HCT116 (cell line): ENCODE results near the gene SLC52A3.
"Not testable (repeated sequence)": the region's sequence is repeated elsewhere in the genome, so short reads cannot be mapped to it uniquely, and the experiment has no call there.

ENCODE experiments used
- EZH2 ChIP-seq: fragments of 200-600 bp; sonication (generic); IDR thresholded peaks from 2 replicates; pipeline ENCODE4 v1.6.1; 2017; ENCODE audit warnings: antibody characterized with exemption, mixed run types
- EZH2phosphoT487 ChIP-seq: fragments of 200-600 bp; IDR thresholded peaks from 2 replicates; pipeline ENCODE4 v1.6.1; 2018; ENCODE audit warnings: antibody characterized with exemption, borderline replicate concordance
- RAD21 ChIP-seq: IDR thresholded peaks from 2 replicates; pipeline ENCODE4 v1.6.1; 2012; ENCODE audit warnings: low read depth, mild to moderate bottlenecking
- SP1 ChIP-seq: IDR thresholded peaks from 2 replicates; pipeline ENCODE4 v1.6.1; 2012; ENCODE audit warnings: low read depth
- YY1 ChIP-seq: IDR thresholded peaks from 2 replicates; pipeline ENCODE4 v1.6.1; 2011; ENCODE audit warnings: low read length, low read depth, moderate library complexity, mild to moderate bottlenecking; ENCODE audit not compliant: insufficient replicate concordance; ENCODE audit errors: extremely low read depth
- TF ChIP-seq, protein P1 (sequence below), 3 experiments: fragments of 200-600 bp in 1 of 3; sonication (generic) in 1 of 3; IDR thresholded peaks in 2 of 3; conservative IDR thresholded peaks in 1 of 3; 2 replicates each; pipeline ENCODE4 v1.5.1; 2012 to 2017; ENCODE audit warnings: low read depth in 2 of 3, low read length in 2 of 3, antibody characterized with exemption in 1 of 3, borderline replicate concordance in 1 of 3, control low read depth in 1 of 3, mild to moderate bottlenecking in 1 of 3, mixed read lengths in 1 of 3, mixed run types in 1 of 3, moderate library complexity in 1 of 3; ENCODE audit not compliant: insufficient read depth in 1 of 3

DNA sequence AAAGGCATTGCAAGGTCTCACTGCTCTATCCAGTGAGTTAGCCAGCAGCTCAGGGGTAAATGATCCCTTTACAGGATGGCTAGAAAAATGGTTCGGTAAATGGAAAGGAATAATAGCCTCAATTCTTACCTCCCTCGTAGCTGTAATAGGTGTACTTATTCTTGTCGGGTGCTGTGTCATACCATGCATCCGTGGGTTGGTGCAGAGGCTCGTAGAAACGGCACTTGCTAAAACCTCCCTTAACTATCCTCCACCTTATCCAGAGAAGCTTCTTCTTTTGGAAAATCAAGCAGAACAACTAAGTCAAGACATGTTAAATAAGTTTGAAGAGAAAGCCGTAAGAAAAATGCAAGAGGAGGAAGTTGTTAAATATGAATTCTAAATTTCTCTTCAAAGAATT lies 31.7 kb upstream of the SLC52A3 start:
- TF ChIP-seq, protein P1, sequence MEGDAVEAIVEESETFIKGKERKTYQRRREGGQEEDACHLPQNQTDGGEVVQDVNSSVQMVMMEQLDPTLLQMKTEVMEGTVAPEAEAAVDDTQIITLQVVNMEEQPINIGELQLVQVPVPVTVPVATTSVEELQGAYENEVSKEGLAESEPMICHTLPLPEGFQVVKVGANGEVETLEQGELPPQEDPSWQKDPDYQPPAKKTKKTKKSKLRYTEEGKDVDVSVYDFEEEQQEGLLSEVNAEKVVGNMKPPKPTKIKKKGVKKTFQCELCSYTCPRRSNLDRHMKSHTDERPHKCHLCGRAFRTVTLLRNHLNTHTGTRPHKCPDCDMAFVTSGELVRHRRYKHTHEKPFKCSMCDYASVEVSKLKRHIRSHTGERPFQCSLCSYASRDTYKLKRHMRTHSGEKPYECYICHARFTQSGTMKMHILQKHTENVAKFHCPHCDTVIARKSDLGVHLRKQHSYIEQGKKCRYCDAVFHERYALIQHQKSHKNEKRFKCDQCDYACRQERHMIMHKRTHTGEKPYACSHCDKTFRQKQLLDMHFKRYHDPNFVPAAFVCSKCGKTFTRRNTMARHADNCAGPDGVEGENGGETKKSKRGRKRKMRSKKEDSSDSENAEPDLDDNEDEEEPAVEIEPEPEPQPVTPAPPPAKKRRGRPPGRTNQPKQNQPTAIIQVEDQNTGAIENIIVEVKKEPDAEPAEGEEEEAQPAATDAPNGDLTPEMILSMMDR (IDR thresholded peaks at IDR 0.05 in 2 of 3, conservative IDR thresholded peaks at IDR 0.05 in 1 of 3; ENCODE audit: borderline replicate concordance in 1 of 3, insufficient read depth in 1 of 3, low read depth in 2 of 3, low read length in 2 of 3): not testable (repeated sequence)
- TF ChIP-seq YY1, EZH2phosphoT487, SP1, RAD21, EZH2: not testable (repeated sequence)
